Endothelial cell of umbilical vein (primary cell): ENCODE data around the gene SGPL1. TPM values are rescaled to one million over a fixed set of nuclear protein-coding genes. Genes with fewer than 3 reads are reported as not detected.

Experiments used
- BruUV-seq: library from RNA; stranded (reverse); fragments of 400-500 nt; replicated peaks from 2 replicates; lab custom pipeline; 2021; lab: Mats Ljungman, UMichigan
- CTCF ChIA-PET: fragments of 300-600, 350-600 bp; sonication (Branson Sonifier 250); formaldehyde crosslinking; loops from one replicate; lab custom pipeline; 2021; ENCODE audit warnings: antibody characterized with exemption, inconsistent platforms; lab: Charles Lee
- POLR2A ChIA-PET: fragments of 300-600, 350-600 bp; sonication (Branson Sonifier 250); formaldehyde crosslinking; loops from one replicate; lab custom pipeline; 2021; ENCODE audit warnings: antibody characterized with exemption, inconsistent platforms; lab: Charles Lee
- DNase-seq: peaks from one replicate; pipeline ENCODE4 v3.0.0-alpha.2; 2011; ENCODE audit warnings: low read depth, low spot score
- FAIRE-seq: peaks from 2 replicates; lab custom pipeline; 2011; peaks lifted over from hg19 to GRCh38; lab: Jason Lieb, UNC
- H2AFZ ChIP-seq: 2 replicates; pipeline ENCODE4 v1.6.0; 2012; ENCODE audit warnings: low read depth, low read length, control low read depth, inconsistent platforms
- H3K27ac ChIP-seq: 2 replicates; pipeline ENCODE4 v1.5.1; 2011; ENCODE audit warnings: low read depth, mild to moderate bottlenecking, control low read depth, low read length, moderate library complexity; ENCODE audit not compliant: insufficient read depth
- H3K27me3 ChIP-seq, 2 experiments: 2 replicates each; pipeline versions ENCODE4 v1.6.0 to v1.6.1; 2011; ENCODE audit warnings: low read length in 2 of 2, mixed read lengths in 1 of 2; ENCODE audit not compliant: control insufficient read depth in 2 of 2, insufficient read depth in 2 of 2
- H3K36me3 ChIP-seq, 2 experiments: 2 replicates in 1 of 2; 3 replicates in 1 of 2; pipeline ENCODE4 v1.5.1; 2011; ENCODE audit warnings: low read length in 2 of 2, mild to moderate bottlenecking in 1 of 2, moderate library complexity in 1 of 2; ENCODE audit not compliant: control insufficient read depth in 2 of 2, insufficient read depth in 2 of 2; ENCODE audit errors: extremely low read depth in 1 of 2
- H3K4me1 ChIP-seq: 3 replicates; pipeline ENCODE4 v1.5.1; 2011; ENCODE audit warnings: mild to moderate bottlenecking, low read length; ENCODE audit not compliant: control insufficient read depth, insufficient read depth; ENCODE audit errors: extremely low read depth
- H3K4me2 ChIP-seq: 2 replicates; pipeline ENCODE4 v1.6.1; 2011; ENCODE audit warnings: low read length, control low read depth, mixed read lengths; ENCODE audit not compliant: insufficient read depth
- H3K4me3 ChIP-seq, 3 experiments: fragments of 200-600 bp in 1 of 3; sonication (generic), shearing (Covaris generic) in 1 of 3; replicated peaks in 1 of 3; 2 replicates each; pipeline ENCODE4 v1.5.1; 2011 to 2016; ENCODE audit warnings: control low read depth in 3 of 3, low read length in 3 of 3, mild to moderate bottlenecking in 2 of 3, inconsistent platforms in 1 of 3, low read depth in 1 of 3, moderate library complexity in 1 of 3; ENCODE audit not compliant: insufficient read depth in 1 of 3
- H3K79me2 ChIP-seq: 2 replicates; pipeline ENCODE4 v1.6.0; 2012; ENCODE audit warnings: low read length, inconsistent platforms; ENCODE audit not compliant: control insufficient read depth, insufficient read depth
- H3K9ac ChIP-seq: replicated peaks from 2 replicates; pipeline ENCODE3; 2011; ENCODE audit warnings: low read length, control low read depth; ENCODE audit not compliant: insufficient read depth; ENCODE audit errors: extremely low read depth
- H3K9me1 ChIP-seq: replicated peaks from 3 replicates; pipeline ENCODE4 v1.6.0; 2011; ENCODE audit warnings: mild to moderate bottlenecking, low read length; ENCODE audit not compliant: control insufficient read depth, insufficient read depth; ENCODE audit errors: extremely low read depth
- H3K9me3 ChIP-seq: replicated peaks from 2 replicates; pipeline ENCODE4 v1.5.1; 2012; ENCODE audit warnings: low read length, inconsistent platforms; ENCODE audit not compliant: control insufficient read depth, insufficient read depth
- H4K20me1 ChIP-seq: replicated peaks from 2 replicates; pipeline ENCODE3; 2011; ENCODE audit warnings: mild to moderate bottlenecking, low read length; ENCODE audit not compliant: control insufficient read depth, insufficient read depth; ENCODE audit errors: extremely low read depth
- EZH2 ChIP-seq: IDR thresholded peaks from 2 replicates; pipeline ENCODE4 v1.6.1; 2012; ENCODE audit warnings: borderline replicate concordance, low read depth, mild to moderate bottlenecking, moderate library complexity, low read length, inconsistent platforms; ENCODE audit not compliant: severe bottlenecking
- FOS ChIP-seq: IDR thresholded peaks from 2 replicates; pipeline ENCODE4 v1.6.1; 2011; ENCODE audit warnings: mild to moderate bottlenecking, low read length, moderate library complexity, borderline replicate concordance; ENCODE audit not compliant: insufficient read depth
- GATA2 ChIP-seq: IDR thresholded peaks from 2 replicates; pipeline ENCODE4 v1.7.0; 2011; ENCODE audit warnings: low read depth, mild to moderate bottlenecking, moderate library complexity, mixed read lengths, low read length; ENCODE audit not compliant: insufficient read length, insufficient read depth
- MYC ChIP-seq: IDR thresholded peaks from one replicate; pipeline ENCODE4 v1.6.1; 2011; ENCODE audit warnings: mild to moderate bottlenecking, low read depth, low read length
- POLR2A ChIP-seq: IDR thresholded peaks from 2 replicates; pipeline ENCODE4 v1.6.1; 2012; ENCODE audit warnings: low read depth, mild to moderate bottlenecking, control low read depth, low read length
- dilution Hi-C: fragments of 300-500 bp; cut with MboI; formaldehyde crosslinking; loops from one replicate; pipeline ENCODE4 v1.15.0; 2019; ENCODE audit warnings: low sequenced_read_pairs; ENCODE audit not compliant: extremely low pct_ligation_motif_present
- intact Hi-C: fragments of 100-400 bp; cut with micrococcal nuclease; formaldehyde crosslinking; loops from one replicate; pipeline ENCODE4 v1.10.0; 2022
- polyA plus RNA-seq, 4 experiments: library from polyadenylated mRNA; depleted of rRNA in 3 of 4; stranded (reverse) in 3 of 4; unstranded in 1 of 4; fragments of >200 nt; gene quantifications; 2 replicates each; pipeline versions ENCODE4 v1.2.1 to v1.2.3, GENCODE V29; 2011 to 2012; ENCODE audit warnings: missing spikeins in 1 of 4
- total RNA-seq: library from RNA; stranded (reverse); gene quantifications from 2 replicates; pipeline ENCODE4 v1.2.3, GENCODE V29; 2021
- TF ChIP-seq, protein P1 (sequence below): IDR thresholded peaks from 2 replicates; pipeline ENCODE4 v1.6.1; 2011; ENCODE audit not compliant: insufficient read depth, insufficient read length
- TF ChIP-seq, protein P2 (sequence below), 2 donors: IDR thresholded peaks; 1 replicate in 1 of 2; 2 replicates in 1 of 2; pipeline ENCODE4 v1.5.1; 2011; ENCODE audit warnings: low read length in 2 of 2, mild to moderate bottlenecking in 2 of 2, moderate library complexity in 2 of 2, control low read depth in 1 of 2, inconsistent platforms in 1 of 2, low read depth in 1 of 2; ENCODE audit not compliant: insufficient read depth in 1 of 2; ENCODE audit errors: extremely low read depth in 1 of 2

The SGPL1 gene
- total and polyA plus RNA-seq, 2 donors (not counting 3 experiments of a cell fraction or from before 2014, with no cell fraction given), result 11.4 to 25.2 TPM

DNA sequence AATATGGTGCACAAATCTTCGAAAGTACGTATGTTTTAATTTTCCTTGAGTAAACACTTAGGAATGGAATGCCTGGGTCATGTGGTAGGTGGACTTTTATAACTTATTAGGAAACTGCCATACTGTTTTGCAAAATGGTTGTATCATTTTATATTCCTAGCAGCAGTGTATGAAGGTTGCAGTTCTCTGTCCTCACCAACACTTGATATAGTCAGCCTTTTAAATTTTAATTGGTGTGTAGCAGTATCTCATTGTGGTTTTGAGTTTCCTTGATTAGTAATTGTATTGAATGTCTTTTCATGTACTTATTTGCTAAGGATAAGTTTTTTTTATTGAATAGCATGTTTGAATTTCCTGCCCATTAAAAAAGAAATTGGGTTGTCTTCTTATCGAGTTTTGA lies 73.5 kb downstream of the SGPL1 start:
- no peak overlapping the region for H3K4me3 ChIP-seq
- no TSS peak for BruUV-seq
- no peaks in the 10 kb centered on the region for H3K27me3 ChIP-seq
- TF ChIP-seq FOS (no peak), MYC (no peak), EZH2 (no peak), GATA2 (no peak), POLR2A (no peak)
- TF ChIP-seq, protein P1, sequence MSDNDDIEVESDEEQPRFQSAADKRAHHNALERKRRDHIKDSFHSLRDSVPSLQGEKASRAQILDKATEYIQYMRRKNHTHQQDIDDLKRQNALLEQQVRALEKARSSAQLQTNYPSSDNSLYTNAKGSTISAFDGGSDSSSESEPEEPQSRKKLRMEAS, result no peak
- TF ChIP-seq, protein P2, sequence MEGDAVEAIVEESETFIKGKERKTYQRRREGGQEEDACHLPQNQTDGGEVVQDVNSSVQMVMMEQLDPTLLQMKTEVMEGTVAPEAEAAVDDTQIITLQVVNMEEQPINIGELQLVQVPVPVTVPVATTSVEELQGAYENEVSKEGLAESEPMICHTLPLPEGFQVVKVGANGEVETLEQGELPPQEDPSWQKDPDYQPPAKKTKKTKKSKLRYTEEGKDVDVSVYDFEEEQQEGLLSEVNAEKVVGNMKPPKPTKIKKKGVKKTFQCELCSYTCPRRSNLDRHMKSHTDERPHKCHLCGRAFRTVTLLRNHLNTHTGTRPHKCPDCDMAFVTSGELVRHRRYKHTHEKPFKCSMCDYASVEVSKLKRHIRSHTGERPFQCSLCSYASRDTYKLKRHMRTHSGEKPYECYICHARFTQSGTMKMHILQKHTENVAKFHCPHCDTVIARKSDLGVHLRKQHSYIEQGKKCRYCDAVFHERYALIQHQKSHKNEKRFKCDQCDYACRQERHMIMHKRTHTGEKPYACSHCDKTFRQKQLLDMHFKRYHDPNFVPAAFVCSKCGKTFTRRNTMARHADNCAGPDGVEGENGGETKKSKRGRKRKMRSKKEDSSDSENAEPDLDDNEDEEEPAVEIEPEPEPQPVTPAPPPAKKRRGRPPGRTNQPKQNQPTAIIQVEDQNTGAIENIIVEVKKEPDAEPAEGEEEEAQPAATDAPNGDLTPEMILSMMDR (IDR thresholded peaks at IDR 0.05; ENCODE audit: extremely low read depth in 1 of 2, insufficient read depth in 1 of 2, low read depth in 1 of 2, low read length in 2 of 2), result no peak
- DNase-seq (no peak), FAIRE-seq (no peak)
- no peaks in the 10 kb centered on the region for H3K9me1 ChIP-seq
- H3K4me1 ChIP-seq, result peaks cover 23% of the 10 kb centered on the region
- no peak overlapping the region for H3K27ac ChIP-seq
- H3K36me3 ChIP-seq, result peaks cover 2 to 6% of the 10 kb centered on the region in 2 experiments
- ChIA-PET CTCF (interaction anchor here (2.8 kb wide), 1 partner anchor 14 kb away, joined by 12 read pairs; no protein-coding TSS in a partner anchor), POLR2A (no interaction called here)
- H3K9me3 ChIP-seq, result no peaks in the 10 kb centered on the region
- H3K79me2 ChIP-seq, result peaks cover 8% of the 10 kb centered on the region
- no peak overlapping the region for H2AFZ ChIP-seq
- dilution Hi-C loops (no loop called here), intact Hi-C loops (loop anchor here (10.0 kb wide), 1 partner anchor 424 kb away; no protein-coding TSS in a partner anchor)
- no peak overlapping the region for H3K9ac ChIP-seq
- peak overlapping the region; percentile 51 for H3K4me2 ChIP-seq
- no peaks in the 10 kb centered on the region for H4K20me1 ChIP-seq
